Smooth muscle cell (in vitro differentiated cells): ENCODE data around the gene REV3L. TPM values are rescaled to one million over a fixed set of nuclear protein-coding genes. Genes with fewer than 3 reads are reported as not detected.
"Not testable (repeated sequence)": the region's sequence is repeated elsewhere in the genome, so short reads cannot be mapped to it uniquely, and the experiment has no call there.

Source experiments
- DNase-seq: peaks from one replicate; lab custom pipeline; 2025; ENCODE audit not compliant: unreplicated experiment; lab: John Stamatoyannopoulos, UW
- H2AFZ ChIP-seq: fragments of 200-600 bp; sonication (generic); 2 replicates; pipeline ENCODE4 v1.6.0; 2016; ENCODE audit warnings: antibody characterized with exemption, low read depth, mild to moderate bottlenecking
- H3F3A ChIP-seq: fragments of 200-600 bp; sonication (generic); 2 replicates; pipeline ENCODE4 v1.6.0; 2017; ENCODE audit warnings: antibody characterized with exemption, low read depth
- H3K27ac ChIP-seq: fragments of 200-600 bp; sonication (generic); 2 replicates; pipeline ENCODE4 v1.5.1; 2016; ENCODE audit warnings: low read depth, mild to moderate bottlenecking
- H3K27me3 ChIP-seq: fragments of 200-600 bp; sonication (generic); 2 replicates; pipeline ENCODE4 v1.6.1; 2016; ENCODE audit warnings: low read depth, mild to moderate bottlenecking
- H3K36me3 ChIP-seq: fragments of 200-600 bp; sonication (generic); 2 replicates; pipeline ENCODE4 v1.5.1; 2016; ENCODE audit warnings: low read depth
- H3K4me1 ChIP-seq: fragments of 200-600 bp; sonication (generic); 2 replicates; pipeline ENCODE4 v1.5.1; 2016; ENCODE audit warnings: low read depth
- H3K4me2 ChIP-seq: fragments of 200-600 bp; sonication (generic); 2 replicates; pipeline ENCODE4 v1.6.0; 2016; ENCODE audit warnings: mild to moderate bottlenecking
- H3K4me3 ChIP-seq: fragments of 200-600 bp; sonication (generic); 2 replicates; pipeline ENCODE4 v1.5.1; 2016; ENCODE audit warnings: mild to moderate bottlenecking
- H3K79me2 ChIP-seq: fragments of 200-600 bp; sonication (generic); 2 replicates; pipeline ENCODE4 v1.6.0; 2016; ENCODE audit warnings: low read depth, mild to moderate bottlenecking
- H3K9ac ChIP-seq: fragments of 200-600 bp; sonication (generic); 2 replicates; pipeline ENCODE4 v1.6.0; 2016; ENCODE audit warnings: low read depth
- H3K9me3 ChIP-seq: fragments of 200-600 bp; sonication (generic); replicated peaks from 2 replicates; pipeline ENCODE4 v1.5.1; 2016; ENCODE audit warnings: low read depth
- H4K20me1 ChIP-seq: fragments of 200-600 bp; sonication (generic); 2 replicates; pipeline ENCODE4 v1.6.0; 2016; ENCODE audit warnings: low read depth
- CTCF ChIP-seq: fragments of 200-600 bp; sonication (generic); IDR thresholded peaks from 2 replicates; pipeline ENCODE4 v1.5.1; 2017; ENCODE audit warnings: borderline replicate concordance, mild to moderate bottlenecking, antibody characterized with exemption; ENCODE audit not compliant: insufficient read depth, poor library complexity, severe bottlenecking
- WGBS: methylation state at CpG from one replicate; pipeline ENCODE4 v1.1.7; 2016; ENCODE audit warnings: low lambda C conversion rate; 5-methylcytosine and 5-hydroxymethylcytosine counted together
- polyA plus RNA-seq: library from polyadenylated mRNA; unstranded; fragments of >200 nt; fragmentation: Nextera tagmentation; extraction: Ambion mirVana; gene quantifications from 2 replicates; pipeline ENCODE4 v1.2.1, GENCODE V29; 2016
- total RNA-seq: library from RNA; depleted of rRNA; stranded (reverse); fragments of >200 nt; gene quantifications from 2 replicates; pipeline ENCODE4 v1.2.3, GENCODE V29; 2014

Gene REV3L
- total and polyA plus RNA-seq, 2 experiments from 2014 or later = 6.9 to 19.8 TPM

- Histone ChIP-seq H3K4me1 (no peaks in the 10 kb centered on the region), H2AFZ (no peak overlapping the region), H3K9me3 (no peaks in the 10 kb centered on the region), H3F3A (no peaks in the 10 kb centered on the region), H3K4me2 (no peak overlapping the region), H3K27ac (no peak overlapping the region), H3K79me2 (no peaks in the 10 kb centered on the region), H3K27me3 (no peaks in the 10 kb centered on the region), H3K9ac (no peak overlapping the region), H3K36me3 (peaks cover 7% of the 10 kb centered on the region), H4K20me1 (no peaks in the 10 kb centered on the region), H3K4me3 (no peak overlapping the region)
- TF ChIP-seq CTCF = no peak
- no peak for DNase-seq
- 70% methylated on average over 2 of the region's 2 CpGs for WGBS
These were observed 181.1 kb downstream of the REV3L start for GRCh38 chr6:111301946-111302345.

GRCh38 chr6:111300938-111301800 is 181.8 kb downstream of the REV3L start:
- H3K4me2 ChIP-seq = not testable (repeated sequence)

GRCh38 chr6:111297776-111298175 is 185.2 kb downstream of the REV3L start:
- no peak for TF ChIP-seq CTCF
- Histone ChIP-seq H3K36me3 (peaks cover 5% of the 10 kb centered on the region), H3K79me2 (no peaks in the 10 kb centered on the region), H3K4me3 (no peak overlapping the region), H3K9ac (no peak overlapping the region), H2AFZ (no peak overlapping the region), H3K27me3 (no peaks in the 10 kb centered on the region), H3K9me3 (no peaks in the 10 kb centered on the region), H3F3A (no peaks in the 10 kb centered on the region), H3K27ac (no peak overlapping the region), H4K20me1 (no peaks in the 10 kb centered on the region), H3K4me2 (no peak overlapping the region), H3K4me1 (no peaks in the 10 kb centered on the region)
- DNase-seq = no peak
- 88% methylated on average over 1 of the region's 1 CpG for WGBS

More at GRCh38 chr6:111300938-111301800, 181.8 kb downstream of the REV3L start:
- H3K36me3 ChIP-seq, H3K4me3 ChIP-seq, H3K4me1 ChIP-seq, H3K79me2 ChIP-seq, H3K27ac ChIP-seq, H3K27me3 ChIP-seq, H3K9me3 ChIP-seq, H3K9ac ChIP-seq, H2AFZ ChIP-seq, H3F3A ChIP-seq, DNase-seq, H4K20me1 ChIP-seq: not testable (repeated sequence)
- 84% methylated on average over 9 of the region's 9 CpGs for WGBS

- TF ChIP-seq CTCF = no peak
- H3K4me3 ChIP-seq = no peak overlapping the region
- H3K4me1 ChIP-seq = peaks cover 10% of the 10 kb centered on the region
- no peak overlapping the region for H3K4me2 ChIP-seq
- no peaks in the 10 kb centered on the region for H3K79me2 ChIP-seq
- no peak overlapping the region for H3K27ac ChIP-seq
- no peak for DNase-seq
- no peaks in the 10 kb centered on the region for H3K36me3 ChIP-seq
- no peak overlapping the region for H3K9ac ChIP-seq
- no peaks in the 10 kb centered on the region for H4K20me1 ChIP-seq
- H2AFZ ChIP-seq = no peak overlapping the region
- H3K9me3 ChIP-seq = no peaks in the 10 kb centered on the region
- H3K27me3 ChIP-seq = no peaks in the 10 kb centered on the region
- no peaks in the 10 kb centered on the region for H3F3A ChIP-seq
- 91% methylated on average over 7 of the region's 7 CpGs for WGBS
These were observed 188.5 kb downstream of the REV3L start for GRCh38 chr6:111294374-111294967.
